GM18520 (cell line): ENCODE measurements around the gene ZNF438.
"Not testable (repeated sequence)": the region's sequence is repeated elsewhere in the genome, so short reads cannot be mapped to it uniquely, and the experiment has no call there.

Experiments used
- ATAC-seq: cut with Tn5 transposase; IDR thresholded peaks from one replicate; pipeline ENCODE4 v1.9.1; 2021; ENCODE audit not compliant: unreplicated experiment

The ZNF438 gene

DNA sequence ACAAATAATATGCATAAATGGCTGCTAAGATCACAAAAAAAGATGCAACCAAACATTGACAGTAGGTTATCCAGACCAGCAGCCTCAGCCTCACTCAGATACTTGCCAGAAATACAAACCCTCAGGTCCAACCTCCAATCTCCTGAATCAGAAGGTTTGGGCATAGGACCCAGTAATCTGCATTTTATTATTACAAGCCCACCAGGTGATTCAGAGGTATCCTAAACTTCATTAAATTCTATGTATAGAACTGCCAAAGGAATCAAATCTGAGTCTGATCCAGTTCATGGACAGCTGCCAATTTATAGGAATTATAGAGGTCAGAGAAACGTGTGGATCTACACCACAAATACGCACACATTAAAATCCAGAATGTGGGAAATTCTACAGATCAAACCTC, 41.3 kb downstream of the ZNF438 start:
- ATAC-seq, result no peak

DNA sequence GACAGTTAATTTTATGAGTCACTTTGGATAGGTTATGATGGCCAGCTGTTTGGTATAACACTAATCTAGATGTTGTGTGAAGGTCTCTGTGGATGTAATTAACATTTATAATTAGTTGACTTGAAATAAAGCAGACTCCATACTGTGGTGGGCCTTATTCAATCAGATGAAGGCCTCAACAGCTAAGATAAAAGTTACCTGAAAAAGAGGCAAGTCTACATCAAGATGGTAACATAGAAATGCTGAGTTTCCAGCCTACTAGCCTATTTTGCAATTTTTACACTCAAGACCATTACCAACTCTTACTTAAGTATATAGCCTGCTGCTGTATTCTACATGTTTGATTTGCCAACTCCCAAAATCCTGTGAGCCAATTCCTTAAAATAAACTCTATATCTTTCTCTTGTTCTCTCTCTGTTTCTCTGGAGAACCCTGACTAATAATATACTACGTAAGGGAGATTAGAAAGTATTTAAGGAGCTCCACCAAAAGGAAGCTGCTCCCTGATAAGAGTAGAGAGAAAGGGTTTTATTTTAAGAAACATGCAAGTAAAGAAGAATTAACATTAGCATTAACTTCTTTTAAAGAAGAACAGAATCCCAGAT, 42.7 kb downstream of the ZNF438 start:
- no peak for ATAC-seq

DNA sequence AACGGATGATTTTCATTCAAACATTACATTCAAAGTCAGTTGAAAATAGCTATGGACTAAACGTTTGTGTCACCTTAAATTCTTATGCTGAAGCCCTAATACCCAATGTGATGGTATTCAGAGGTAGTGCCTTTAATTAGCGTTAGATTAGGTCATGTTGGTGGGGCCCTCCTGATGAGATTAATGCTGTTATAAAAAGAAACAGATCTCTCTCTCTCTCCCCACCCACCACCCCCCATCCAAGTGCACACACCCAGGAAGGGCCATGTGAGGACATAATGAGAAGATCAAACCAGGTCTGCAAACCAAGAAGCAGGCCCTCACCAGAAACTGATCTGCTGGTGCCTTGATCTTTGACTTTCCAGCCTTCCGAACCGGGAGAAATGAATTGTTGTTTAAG, 44.2 kb downstream of the ZNF438 start:
- no peak for ATAC-seq

DNA sequence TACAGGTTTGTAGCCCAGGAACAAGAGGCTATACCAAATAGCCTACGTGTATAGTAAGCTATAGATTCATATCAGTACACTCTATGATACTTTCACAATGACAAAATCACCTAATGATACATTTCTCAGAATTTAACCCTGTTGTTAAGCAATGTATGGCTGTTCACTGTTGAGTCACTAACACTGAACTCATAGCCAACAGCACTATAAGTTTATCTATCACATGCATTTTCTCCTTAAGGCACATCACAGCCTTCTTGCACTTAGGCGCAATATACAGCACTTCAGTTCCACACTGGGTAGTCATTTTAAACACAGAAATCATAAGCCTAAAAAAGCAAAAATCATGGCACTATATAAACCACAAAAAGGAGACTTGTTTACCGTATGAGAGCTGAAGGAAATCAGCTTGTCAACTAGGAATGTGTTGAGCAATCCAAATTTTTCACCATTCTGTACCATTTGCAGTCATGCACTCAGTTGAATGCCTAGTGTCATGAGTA, 45.6 kb downstream of the ZNF438 start:
- ATAC-seq, result no peak

DNA sequence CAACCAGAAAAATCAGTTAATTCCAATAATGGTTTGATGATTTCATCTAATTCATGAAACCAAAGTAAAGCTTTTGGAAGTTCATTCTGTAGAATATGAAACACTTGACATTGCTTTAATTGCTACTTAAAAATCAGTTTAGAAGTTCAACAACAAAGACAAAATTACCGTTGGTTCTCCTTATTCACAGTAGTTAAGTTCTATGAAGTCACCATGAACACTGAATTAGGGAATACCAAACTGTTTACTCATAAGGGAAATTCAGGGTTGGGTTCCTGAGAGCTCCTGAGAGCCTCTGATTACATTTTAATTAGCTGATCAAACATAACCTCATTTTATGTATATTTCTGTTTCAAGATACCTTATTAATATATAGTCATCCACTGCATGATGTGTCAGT, 46.2 kb downstream of the ZNF438 start:
- no peak for ATAC-seq

DNA sequence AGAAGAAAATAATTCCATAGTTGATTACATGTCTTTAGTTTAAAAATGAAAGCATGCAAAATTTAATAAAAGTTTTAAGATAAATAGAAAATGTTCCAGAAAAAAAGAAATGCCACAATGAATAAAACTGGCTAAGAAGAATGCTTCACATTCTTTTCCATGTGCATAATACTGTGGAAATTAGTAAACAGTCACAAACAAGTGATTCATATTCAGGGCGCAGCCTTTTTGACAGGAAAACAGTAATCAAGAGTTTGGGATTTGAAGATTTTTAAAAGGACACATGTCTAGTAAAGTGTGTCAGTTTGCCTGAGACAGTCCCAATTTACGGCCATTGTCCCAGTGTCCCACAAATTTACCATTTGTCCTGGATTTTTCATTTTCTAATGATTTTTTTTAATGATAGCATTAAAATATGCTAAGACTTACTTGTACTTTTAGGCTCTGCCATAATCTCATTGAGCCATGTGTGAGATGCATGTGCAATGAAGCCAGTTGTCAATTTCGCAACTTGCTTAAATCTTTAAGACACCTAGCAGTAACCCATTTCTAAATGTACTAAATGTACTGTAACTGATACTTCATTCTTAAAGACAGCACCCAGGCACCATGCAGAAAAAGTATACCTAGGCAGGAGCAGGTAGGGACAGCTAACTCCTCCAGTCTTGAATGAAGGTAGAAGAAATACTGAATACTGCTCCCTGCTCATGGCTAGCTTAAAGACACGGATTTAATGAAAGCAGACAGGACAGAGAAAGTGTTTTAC, 46.9 kb downstream of the ZNF438 start:
- ATAC-seq, result no peak

DNA sequence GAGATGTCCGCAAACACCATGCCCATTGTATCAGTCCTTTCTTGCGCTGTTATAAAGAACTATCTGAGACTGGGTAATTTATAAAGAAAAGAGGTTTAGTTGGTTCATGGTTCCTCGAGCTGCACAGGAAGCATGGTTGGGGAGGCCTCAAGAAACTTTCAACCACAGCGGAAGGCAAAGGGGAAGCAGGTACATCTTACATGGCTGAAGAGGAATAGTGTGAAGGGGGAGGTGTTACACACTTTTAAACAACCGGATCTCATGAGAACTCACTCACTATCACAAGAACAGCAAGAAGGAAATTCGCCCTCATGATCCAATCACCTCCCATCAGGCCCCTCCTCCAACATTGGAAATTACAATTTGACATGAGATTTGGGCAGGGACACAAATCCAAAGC, 48.5 kb downstream of the ZNF438 start:
- ATAC-seq, result not testable (repeated sequence)

DNA sequence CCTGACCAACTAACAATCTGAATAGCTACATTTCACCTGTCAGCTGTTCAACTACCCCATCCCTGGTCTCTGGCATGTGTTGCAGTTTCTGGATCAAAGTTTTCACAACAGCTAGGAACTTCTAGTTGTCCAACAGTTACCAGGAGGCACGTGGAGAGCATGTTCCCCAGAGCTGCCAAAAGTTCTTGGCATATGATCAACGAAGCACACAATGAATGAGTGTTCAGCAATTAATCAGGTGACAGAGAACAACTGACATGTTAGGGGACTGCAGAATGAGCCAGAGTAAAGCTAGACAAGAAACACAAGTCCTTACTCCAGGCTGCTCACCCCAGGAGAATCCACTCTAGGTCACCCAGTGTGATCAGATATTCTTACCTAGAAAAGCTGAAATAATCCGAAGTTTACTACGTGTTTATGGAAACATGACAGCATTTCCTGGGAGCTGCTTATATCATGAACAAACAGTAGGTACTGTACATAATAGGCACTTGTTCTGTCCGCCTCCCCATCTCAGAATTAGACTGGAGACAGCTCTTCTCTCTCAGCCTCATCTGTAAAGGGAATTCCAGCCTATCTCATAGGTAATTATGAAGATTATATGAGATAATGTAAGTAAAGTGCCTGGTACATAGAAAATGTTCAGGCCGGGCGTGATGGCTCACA, 50.6 kb downstream of the ZNF438 start:
- no peak for ATAC-seq

DNA sequence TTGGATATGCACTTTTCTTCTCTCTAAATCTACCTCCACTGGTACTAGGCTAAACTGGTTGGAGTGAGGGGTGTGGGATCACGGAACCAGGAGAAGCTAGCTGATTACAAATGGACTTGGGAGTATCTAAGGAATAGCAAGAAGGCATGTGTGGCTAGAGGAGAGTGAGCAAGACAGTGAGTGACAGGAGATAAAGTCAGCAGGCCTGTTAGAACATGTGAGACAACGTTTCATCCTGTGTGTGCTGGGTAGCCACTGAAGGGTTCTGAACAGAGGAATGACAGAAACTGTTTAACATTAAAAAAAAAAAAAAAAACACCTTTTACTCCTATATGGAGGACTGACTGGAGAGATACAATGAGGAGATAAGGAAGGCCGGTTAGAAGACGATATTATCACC, 51.7 kb downstream of the ZNF438 start:
- no peak for ATAC-seq

DNA sequence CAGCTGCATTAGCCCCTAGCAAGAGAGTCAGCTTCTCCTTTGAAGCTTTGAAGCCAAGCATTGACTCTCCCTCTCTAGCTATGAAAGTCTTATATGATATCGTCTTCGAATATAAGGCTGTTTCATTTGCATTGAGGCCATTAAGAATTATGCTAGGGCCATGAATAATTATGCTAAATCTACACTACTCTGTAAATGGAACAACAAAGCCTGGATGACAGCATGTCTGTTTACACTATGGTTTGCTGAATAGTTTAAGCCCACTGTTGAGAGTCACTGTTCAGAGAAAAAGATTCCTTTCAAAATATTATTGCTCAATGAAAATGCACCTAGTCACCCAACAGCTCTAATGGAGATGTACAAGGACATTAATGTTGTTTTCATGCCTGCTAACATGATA, 52.8 kb downstream of the ZNF438 start:
- no peak for ATAC-seq

DNA sequence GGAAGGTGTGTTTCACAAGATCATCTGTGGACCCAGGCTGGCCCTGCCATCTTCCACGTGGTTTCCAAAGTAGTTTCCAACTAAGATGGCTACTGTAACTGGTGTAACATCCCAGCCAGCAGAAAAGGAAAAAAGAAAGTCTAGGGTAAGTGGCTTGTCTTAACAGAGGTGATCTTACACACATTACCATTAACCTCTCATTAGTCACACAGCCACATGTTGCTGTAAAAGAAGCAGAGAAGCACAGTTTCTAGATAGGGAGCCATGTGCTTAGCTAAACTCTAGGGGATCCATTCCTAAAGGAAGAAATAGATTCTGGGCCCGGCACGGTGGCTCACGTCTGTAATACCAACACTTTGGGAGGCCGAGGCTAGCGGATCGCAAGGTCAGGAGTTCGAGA, 54.3 kb downstream of the ZNF438 start:
- no peak for ATAC-seq

DNA sequence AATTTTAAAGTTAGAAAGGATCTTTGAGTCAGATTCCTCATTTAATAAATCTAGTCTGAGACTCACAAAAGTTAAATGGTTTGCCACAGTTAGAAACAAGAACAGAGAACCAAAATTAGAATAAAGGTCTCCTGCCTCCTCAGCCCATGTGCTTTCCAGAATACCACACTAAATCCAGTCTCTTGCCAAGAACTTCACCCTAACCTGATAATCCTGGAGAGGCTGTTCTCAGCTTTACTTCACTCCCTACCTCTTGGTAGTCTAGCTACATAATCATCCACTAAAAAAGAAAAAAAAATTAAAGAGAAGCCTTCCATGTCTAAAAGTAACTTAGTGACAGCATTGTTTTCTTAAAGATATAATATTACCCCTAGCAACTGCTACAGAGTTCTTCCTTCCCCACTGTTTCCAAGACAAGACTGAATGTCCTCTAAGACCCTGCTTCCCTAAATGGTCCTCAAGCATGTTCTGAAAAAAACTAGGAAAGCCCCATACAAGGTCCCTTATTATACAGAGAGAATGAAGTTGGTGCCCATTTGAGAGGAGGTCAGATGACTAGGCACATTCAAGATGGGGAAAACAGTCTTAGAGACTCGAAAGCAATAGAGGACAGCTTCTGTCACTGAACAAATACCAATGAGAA, 56.8 kb downstream of the ZNF438 start:
- no peak for ATAC-seq

DNA sequence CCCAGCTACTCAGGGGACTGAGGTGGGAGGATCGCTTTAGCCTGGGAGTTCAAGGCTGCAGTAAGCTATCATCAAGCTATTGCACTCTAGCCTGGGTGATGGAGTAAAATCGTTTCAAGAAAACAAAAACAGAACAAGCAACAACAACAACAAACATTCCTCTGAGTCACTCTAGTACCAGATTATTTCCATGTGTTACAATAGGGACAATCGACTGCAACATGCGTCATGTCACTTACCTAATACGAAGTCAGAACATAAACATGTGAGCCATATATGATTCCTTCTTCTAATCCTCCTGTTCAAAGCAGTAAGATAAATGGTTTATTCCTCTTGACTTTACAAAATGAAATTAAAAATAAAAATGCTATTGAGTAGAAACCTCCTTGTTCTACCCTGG, 57.3 kb downstream of the ZNF438 start:
- no peak for ATAC-seq

DNA sequence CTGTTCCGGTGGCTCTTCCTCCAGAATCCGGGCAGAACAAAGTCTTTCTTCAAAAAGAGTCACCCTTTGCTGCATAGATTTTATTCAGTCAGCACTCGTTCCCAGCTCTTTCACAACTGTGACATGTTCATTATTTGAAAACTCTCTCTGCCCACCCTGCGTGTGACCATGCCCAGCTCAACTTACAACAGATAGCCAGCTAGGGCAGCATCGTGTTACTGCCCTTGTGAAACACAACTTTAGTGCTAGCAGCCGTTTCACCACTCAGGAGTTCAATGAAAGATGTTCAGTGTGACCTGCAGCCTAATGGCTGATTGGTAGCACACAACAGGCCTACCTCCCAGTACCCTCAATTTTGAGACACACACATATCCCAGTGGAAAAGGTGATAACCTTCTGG, 57.9 kb downstream of the ZNF438 start:
- ATAC-seq, result no peak

DNA sequence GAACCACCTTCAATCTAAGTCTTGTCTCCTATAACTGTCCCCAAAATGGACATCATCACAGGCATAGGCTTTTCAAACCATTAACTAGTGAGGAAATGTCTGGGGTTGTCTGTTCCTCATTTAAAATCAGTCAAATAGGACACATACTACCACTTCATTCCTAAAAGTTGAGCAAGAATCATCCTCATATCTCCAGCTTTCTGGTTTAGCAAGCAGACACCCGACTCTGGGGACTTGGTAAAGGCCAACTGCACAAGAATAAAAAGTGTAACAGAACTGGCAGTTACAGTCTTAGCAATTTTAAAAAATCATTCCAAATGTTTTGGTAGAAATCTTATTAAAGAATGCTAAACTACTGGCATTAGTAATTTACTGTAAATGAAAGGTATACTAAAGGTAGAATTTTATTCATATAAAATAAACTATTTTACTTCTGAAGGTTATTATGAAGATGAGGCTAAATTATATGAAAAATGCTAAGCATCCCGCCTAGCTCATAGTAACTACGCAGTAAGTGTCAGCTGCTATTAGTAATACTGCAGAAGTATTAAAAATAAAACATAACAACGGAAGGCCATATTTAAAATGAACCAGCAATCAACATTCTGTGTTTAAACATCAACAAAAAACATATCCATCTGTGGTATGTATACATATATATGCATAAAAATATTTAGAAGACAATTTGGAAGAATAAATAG, 60.8 kb downstream of the ZNF438 start:
- ATAC-seq, result no peak

DNA sequence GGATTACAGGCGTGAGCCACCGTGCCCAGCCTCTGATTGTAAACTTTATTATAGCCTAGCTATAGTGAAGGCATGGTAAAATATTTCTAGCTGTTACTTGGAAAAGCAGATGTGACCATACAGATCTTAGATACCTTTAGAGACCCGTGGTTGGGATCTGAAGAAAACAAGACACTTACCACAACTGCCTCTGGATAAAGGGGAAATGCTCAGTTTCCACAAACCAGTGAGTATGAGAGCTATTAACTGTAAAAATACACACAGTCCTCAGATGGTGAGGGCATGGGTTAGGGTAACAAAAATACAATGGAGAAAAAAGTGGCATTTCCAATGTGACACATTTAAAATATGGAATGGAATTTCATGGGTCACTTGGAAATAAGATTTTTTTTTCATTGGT, 63.0 kb downstream of the ZNF438 start:
- ATAC-seq, result no peak

DNA sequence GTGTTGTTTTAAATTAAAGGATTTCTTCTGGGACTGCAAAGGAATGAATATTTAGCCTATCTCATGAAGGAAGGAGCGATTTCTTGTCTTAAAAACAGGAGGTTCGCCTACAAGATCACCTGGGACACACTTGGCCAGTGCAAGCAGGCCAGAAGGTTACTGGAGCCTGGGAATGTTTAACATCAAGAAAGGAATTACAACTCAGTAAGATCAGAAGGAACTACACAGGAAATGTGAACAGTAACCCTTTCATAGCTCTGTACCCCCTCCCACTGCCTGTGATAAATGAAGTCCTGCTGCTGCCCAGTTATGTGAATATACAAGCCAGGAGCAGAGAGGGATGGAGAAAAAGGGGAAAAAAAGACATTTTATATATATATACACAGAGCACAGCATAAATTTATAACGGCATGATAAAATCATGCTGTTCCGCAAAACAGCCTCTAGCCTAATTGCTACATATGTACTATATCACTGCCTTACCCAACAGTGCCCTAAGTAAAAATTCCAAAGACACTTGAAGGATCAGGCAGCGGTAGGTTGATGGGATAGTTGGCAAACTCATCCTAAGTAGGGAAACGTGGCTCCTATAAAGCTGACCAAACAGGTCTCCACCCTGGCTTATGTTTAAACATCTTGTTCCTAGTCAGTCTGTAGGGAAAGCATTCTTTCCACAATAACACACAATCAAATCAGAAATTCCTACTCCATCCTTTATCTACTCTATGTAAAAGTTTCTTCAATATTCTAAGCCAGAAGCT, 63.8 kb downstream of the ZNF438 start:
- ATAC-seq, result no peak

DNA sequence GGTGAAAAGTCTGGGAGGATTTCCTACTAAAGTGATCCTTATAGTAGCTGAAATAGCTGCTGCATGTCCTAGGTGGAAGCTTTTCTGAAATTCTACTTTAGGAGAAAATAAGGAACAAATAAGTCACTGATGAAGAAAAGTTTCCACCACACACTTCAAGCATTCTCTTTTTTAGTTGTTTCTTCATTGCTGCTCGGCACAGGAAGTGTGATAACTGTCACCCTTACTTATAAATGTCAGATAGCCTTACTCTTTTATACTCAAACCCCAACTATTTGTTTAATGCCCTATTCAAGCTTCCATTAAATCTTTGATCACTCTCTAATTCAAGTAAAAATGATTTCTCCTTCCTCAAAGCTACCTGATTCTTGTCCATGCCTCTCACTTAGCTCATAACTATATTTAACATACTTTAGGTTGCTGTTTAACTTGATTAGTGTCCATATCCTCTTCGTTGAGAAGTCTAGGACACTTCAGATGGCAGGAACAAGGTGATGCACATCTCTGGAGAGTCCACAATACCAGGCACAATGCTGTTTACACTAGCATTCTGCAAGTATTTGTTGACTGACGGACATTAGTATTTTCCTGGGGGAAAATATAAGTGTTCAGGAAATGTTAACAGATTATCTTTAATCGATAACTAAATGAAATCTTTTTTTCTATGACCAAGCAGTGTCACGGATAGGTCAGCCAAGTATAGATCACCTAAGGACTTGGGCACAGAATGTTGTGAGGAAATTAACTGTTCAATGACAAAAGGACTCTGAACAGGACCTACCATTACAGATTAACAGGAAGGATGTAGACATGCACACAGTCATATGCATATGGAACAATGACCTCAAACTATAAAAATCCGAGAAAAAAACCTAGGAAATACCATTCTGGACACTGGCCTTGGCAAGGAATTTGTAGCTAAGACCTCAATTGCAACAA, 67.4 kb downstream of the ZNF438 start:
- ATAC-seq, result no peak

DNA sequence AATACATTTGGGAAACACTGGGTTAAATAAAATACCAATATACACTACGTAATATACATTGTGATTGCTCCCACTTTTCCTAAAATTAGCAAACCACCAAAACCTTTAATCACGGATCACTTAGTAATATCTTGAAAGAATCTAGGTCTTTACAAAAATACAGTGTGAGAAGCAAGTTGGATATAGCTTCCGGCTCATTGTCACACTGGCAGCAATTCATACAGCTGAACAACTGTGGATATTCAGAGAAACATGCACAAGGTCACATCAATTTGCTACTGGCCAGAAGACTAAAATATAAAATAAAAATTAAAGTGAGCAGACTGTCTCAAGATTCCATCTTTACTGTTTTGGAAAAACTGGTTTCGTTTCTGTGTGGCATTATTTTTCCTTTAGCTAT, 69.1 kb downstream of the ZNF438 start:
- ATAC-seq, result no peak
